ENCODE results near the gene MYRF. TPM values are rescaled to one million over a fixed set of nuclear protein-coding genes. Genes with fewer than 3 reads are reported as not detected.

MYRF gene
- total RNA-seq, 1 donor from 2014 or later: 0.99 TPM

DNA sequence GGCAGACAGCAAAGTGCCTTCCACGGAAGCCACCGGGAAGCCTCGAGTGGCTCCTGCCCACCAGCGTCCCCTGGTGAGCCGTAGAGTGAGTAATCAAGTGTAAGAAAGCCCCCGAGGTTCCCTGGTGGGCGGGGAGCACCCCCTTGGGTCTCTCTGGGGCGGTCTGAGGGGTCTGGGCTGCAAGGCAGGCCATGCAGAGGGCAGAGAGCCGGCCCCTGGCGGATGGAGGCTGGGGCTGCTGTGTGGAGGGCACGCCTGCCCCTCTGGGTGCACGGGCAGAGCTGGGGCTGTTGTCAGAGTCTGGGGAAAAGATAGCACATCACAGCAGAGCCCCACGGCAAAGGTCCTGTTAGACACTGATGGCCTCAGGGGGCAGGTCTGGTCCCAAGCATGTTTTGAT is 25.7 kb upstream of the MYRF start:
- intact Hi-C loops (cut with micrococcal nuclease): no loop called here
- no peak overlapping the region for H3K4me3 Mint-ChIP-seq

DNA sequence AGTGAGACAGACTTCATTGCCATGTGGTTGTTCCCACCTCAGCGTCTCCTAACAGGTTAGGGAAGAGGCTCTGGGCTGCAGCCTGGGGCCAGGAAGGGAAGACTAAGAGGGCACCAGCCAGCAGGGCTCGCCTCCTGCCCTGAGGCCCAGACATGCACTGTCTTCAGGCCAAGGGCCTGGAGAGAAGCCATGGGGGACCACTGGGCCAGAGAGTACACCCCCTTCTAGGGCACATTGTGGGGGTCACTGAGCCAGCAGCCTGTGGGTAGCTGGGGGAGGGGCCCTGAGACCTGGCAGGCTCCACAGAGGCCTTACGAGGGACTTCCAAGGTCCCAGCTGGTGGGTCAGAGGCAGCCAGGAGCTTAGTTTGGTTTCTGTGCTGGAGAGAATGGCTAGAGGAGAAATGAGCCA is 25.0 kb upstream of the MYRF start:
- DNase-seq (ENCODE audit: low spot score): no peak
- H3K4me1 Mint-ChIP-seq (ENCODE audit: low read depth): no peaks in the 10 kb centered on the region
- H3K36me3 Mint-ChIP-seq (ENCODE audit: low read depth): no peaks in the 10 kb centered on the region
- H3K4me3 Mint-ChIP-seq: no peak overlapping the region
- H3K27ac Mint-ChIP-seq: no peak overlapping the region
- intact Hi-C loops (cut with micrococcal nuclease): no loop called here
- peaks cover 3% of the 10 kb centered on the region for H3K27me3 Mint-ChIP-seq (ENCODE audit: insufficient read depth)
- H3K9me3 Mint-ChIP-seq: no peaks in the 10 kb centered on the region

More for the DNA sequence above, 25.7 kb upstream of the MYRF start:
- Mint-ChIP-seq H3K27me3 (ENCODE audit: insufficient read depth) (peaks cover 2% of the 10 kb centered on the region), H3K4me1 (ENCODE audit: low read depth) (no peaks in the 10 kb centered on the region), H3K36me3 (ENCODE audit: low read depth) (no peaks in the 10 kb centered on the region), H3K9me3 (no peaks in the 10 kb centered on the region), H3K27ac (no peak overlapping the region)
- no peak for DNase-seq (ENCODE audit: low spot score)

DNA sequence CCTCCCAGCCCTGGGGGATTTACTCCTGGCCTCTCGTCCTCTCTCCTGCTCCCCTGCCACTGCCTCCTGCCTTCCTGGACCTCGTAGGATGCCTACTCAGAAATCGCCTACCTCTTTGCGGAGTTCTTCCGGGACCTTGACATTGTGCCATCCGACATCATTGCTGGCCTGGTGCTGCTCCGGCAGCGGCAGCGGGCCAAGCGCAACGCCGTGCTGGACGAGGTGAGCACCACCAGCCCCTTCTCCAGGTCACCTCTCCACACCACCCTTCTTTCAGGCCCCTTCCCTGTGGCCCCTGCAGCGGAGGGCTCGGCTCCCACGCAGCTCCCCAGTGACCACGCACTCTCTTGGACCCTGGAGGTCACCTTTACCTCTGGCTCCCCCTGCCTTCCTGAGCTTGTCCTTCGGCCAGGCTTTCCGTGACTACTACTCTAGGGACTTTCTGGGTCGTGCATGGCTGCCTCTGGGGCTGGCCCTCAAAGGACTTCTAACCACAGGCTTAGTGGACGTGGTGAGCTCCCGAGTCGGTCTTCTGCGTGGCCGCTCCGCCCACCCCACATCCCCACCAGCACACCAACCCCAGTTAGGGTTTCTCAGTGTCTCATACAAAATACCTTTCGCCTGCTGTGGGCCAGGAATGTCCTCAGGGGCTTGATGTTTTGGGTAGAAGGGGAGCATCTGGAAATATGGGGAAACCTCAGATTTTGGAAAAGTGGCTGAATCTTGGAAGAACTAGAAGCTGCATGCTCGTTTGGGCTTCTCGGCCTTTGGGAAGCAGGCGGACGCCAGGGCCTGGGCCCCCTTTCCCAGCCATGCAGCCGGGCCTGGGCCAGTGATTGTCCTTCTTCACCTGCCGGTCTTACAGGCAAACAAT is 24.1 kb upstream of the MYRF start:
- no peak overlapping the region for H3K4me3 Mint-ChIP-seq
- H3K36me3 Mint-ChIP-seq (ENCODE audit: low read depth): no peaks in the 10 kb centered on the region
- H3K4me1 Mint-ChIP-seq (ENCODE audit: low read depth): peaks cover 2% of the 10 kb centered on the region
- no peak overlapping the region for H3K27ac Mint-ChIP-seq
- H3K27me3 Mint-ChIP-seq (ENCODE audit: insufficient read depth): peaks cover 3% of the 10 kb centered on the region
- H3K9me3 Mint-ChIP-seq: no peaks in the 10 kb centered on the region
- intact Hi-C loops (cut with micrococcal nuclease): no loop called here
- no peak for DNase-seq (ENCODE audit: low spot score)

DNA sequence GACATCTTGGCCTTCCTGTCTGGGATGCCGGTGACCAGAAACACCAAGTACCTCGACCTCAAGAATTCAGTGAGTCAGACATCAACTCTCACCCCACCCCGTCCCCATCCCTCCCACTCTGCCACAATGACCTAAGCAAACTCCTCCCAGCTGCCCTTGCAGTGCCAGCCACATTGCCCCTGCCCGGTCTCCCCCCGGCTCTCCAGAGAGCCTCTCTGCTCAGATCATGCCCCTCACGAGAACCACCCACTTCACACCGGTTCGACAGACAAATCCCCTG is 23.6 kb upstream of the MYRF start:
- Mint-ChIP-seq H3K9me3 (no peaks in the 10 kb centered on the region), H3K36me3 (ENCODE audit: low read depth) (no peaks in the 10 kb centered on the region), H3K27ac (no peak overlapping the region), H3K4me3 (no peak overlapping the region), H3K27me3 (ENCODE audit: insufficient read depth) (peaks cover 3% of the 10 kb centered on the region), H3K4me1 (ENCODE audit: low read depth) (peaks cover 4% of the 10 kb centered on the region)
- no peak for DNase-seq (ENCODE audit: low spot score)
- intact Hi-C loops (cut with micrococcal nuclease): no loop called here

DNA sequence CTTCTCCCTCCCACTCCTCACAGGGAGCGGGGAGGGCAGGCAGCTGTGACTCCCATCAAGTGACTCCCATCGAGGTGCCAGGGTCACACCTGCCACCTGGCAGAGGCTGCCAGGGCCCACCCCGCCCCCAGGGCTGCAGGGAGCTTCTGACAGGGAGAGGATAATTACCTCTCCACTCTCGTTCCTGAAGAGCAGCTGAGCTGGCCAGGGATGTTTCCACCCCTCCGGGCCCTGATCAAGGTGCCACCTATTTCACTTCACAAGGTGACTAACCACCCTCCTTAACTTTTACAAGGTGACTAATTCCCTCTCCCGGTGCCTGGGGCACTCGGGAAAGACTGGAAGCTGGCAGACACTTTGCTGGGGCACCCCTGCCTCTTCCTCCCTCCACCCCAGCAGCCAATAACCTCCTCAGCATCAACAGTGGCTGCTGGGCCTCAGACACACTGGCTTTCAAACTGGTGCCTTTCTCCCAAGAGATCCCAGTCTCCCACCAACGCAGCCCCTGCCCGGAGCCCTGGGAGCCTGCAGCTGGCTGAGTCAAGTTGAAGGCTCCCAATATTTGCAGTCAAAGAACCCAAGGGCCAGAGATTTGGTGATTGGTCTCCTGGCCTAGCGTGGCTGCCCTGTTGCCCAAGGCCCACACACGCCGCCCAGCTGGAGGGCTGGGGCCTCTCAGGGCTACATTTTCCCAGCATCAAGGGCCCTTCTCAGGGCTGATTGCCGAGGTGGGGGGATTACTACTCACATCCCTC is 22.0 kb upstream of the MYRF start:
- H3K4me3 Mint-ChIP-seq: no peak overlapping the region
- intact Hi-C loops (cut with micrococcal nuclease): no loop called here
- DNase-seq (ENCODE audit: low spot score): no peak
- H3K4me1 Mint-ChIP-seq (ENCODE audit: low read depth): peaks cover 4% of the 10 kb centered on the region
- H3K27ac Mint-ChIP-seq: no peak overlapping the region
- no peaks in the 10 kb centered on the region for H3K36me3 Mint-ChIP-seq (ENCODE audit: low read depth)
- no peaks in the 10 kb centered on the region for H3K9me3 Mint-ChIP-seq
- H3K27me3 Mint-ChIP-seq (ENCODE audit: insufficient read depth): peaks cover 3% of the 10 kb centered on the region

DNA sequence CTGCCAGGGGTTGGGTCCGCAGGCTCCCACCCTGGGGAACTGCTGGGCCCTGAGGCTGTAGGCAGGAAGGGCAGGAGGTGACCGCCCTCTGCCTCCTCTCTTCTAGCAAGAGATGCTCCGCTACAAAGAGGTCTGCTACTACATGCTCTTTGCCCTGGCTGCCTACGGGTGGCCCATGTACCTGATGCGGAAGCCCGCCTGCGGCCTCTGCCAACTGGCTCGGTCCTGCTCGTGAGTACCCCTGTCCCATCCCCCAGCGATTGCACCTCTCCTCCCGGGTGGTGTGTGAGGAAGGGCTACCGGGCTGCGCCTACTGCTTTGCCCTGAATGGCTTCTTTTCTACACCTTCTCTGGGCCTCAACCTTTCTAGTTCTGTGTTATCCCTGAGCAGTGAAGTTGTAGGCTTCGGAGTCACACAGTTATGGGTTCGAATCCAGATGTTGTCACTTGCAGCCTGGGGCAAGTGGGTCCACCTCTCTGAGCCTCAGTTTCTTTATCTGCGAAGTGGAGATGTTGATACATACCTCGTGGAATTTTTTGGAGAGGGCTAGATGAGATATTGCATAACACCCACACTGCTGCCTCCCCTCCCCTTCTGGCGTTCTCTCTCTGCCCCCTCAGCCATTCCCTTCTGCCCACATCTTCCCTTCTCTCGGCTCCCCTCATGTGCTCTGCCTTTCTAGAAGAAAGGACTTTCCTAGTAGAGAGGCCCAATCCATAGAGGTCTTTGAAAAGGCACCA is 21.1 kb upstream of the MYRF start:
- no peak overlapping the region for H3K4me3 Mint-ChIP-seq
- intact Hi-C loops (cut with micrococcal nuclease): no loop called here

DNA sequence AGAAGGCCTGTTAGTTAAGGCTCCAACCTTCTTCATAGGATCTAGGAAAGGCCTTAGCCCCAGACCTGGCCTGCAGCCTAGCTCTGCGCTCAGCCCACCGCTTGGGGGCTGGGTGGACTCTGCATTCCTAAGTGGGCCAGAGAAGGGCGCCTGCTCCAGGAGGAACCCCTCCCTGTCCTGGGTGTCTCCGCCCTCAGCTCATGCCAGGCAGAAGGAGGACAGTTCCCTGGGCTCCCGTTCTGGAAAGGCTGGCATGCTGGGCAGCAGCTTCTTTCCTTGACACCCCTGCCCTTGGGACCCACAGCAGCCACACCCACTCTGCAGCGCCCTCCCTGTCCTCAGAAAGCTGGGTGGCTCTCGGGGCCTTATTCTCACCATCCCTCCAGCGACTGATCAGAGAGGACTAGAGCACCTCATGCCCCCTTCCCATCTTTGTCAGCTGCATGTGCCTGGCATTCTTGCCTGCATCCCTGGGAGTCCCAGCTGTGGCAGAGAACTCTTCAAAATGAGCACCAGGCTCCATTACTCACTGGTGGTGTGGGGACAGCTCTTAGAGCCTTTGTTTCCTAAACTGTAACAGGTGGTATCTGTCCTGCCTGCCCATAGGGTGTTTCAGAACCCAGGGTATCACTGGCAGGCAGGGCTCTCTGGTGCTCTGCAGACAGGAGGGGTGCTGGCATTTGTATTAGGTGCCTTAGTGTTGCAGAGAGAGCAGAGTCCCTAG is 20.3 kb upstream of the MYRF start:
- peaks cover 4% of the 10 kb centered on the region for H3K4me1 Mint-ChIP-seq (ENCODE audit: low read depth)
- H3K27ac Mint-ChIP-seq: no peak overlapping the region
- intact Hi-C loops (cut with micrococcal nuclease): no loop called here
- H3K4me3 Mint-ChIP-seq: no peak overlapping the region
- DNase-seq (ENCODE audit: low spot score): no peak
- no peaks in the 10 kb centered on the region for H3K9me3 Mint-ChIP-seq
- H3K36me3 Mint-ChIP-seq (ENCODE audit: low read depth): no peaks in the 10 kb centered on the region
- H3K27me3 Mint-ChIP-seq (ENCODE audit: insufficient read depth): peaks cover 3% of the 10 kb centered on the region

More for the DNA sequence above, 21.1 kb upstream of the MYRF start:
- no peak for DNase-seq (ENCODE audit: low spot score)
- Mint-ChIP-seq H3K27ac (no peak overlapping the region), H3K4me1 (ENCODE audit: low read depth) (peaks cover 4% of the 10 kb centered on the region), H3K9me3 (no peaks in the 10 kb centered on the region), H3K27me3 (ENCODE audit: insufficient read depth) (peaks cover 3% of the 10 kb centered on the region), H3K36me3 (ENCODE audit: low read depth) (no peaks in the 10 kb centered on the region)

DNA sequence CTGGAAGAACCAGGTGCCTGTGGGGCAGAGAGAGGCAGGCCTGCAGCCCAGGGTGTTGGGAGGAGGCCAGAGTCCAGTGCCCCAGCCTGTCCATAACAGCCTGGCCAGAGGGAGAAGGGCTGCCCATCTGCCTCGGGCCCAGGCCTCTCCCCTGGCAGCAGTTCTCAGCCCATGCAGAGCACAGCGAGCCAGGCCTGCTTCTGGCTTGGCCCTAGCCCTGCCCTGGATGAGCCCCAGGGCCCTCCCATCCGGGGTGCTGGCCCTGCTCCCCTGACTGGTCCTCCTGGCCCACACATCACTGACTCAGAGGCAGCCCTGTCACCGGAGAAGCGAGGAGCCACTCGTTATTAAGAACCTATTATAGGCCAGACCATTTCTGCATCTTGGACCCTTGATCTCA is 19.7 kb upstream of the MYRF start:
- DNase-seq (ENCODE audit: low spot score): no peak
- Mint-ChIP-seq H3K4me3 (no peak overlapping the region), H3K36me3 (ENCODE audit: low read depth) (no peaks in the 10 kb centered on the region), H3K27ac (no peak overlapping the region), H3K9me3 (no peaks in the 10 kb centered on the region), H3K27me3 (ENCODE audit: insufficient read depth) (peaks cover 3% of the 10 kb centered on the region), H3K4me1 (ENCODE audit: low read depth) (peaks cover 4% of the 10 kb centered on the region)
- intact Hi-C loops (cut with micrococcal nuclease): loop anchor here (1.0 kb wide), 3 partner anchors 36 to 52 kb away; partner anchors contain the start of gene DAGLA

DNA sequence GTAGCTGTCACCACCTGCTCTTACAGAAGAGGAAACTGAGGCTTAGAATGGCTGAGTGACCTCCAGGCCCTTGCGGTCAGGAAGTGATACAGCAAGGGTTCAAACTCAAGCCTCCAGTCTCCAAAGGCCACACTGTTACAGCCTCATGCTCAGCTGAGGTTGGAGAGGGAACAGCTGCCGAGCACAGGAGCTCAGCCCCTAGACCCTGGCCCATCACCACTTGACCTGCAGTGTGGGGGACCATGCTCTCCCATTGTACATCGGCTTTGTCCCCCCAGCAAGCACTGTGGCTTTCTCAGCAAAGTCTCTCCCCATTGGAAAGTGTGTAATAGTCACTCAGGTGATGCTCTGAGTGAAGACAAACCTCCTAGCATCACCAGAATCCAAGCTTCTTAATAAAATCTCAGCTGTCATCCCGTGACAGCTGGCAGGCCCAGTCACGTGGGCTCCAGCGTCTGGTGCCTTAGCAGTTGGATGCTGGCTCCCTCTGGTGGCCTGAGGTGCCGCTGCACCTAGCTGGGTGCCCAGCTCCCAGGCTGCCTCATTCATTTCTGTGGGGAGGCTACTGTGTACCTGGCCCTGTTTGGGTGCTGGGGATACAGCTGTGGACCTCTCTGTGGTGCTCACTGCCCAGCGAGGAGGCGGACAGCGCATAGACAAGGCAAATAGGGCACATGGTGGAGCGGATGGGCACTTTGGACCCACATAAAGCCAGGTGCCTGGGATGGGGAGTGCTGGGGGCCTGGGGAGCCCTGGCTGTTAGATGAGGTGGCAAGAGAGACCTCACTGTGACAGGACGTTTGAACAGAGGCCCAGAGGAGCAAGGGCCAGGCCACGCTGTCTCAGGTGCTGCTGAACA is 19.1 kb upstream of the MYRF start:
- no peak overlapping the region for H3K4me3 Mint-ChIP-seq
- intact Hi-C loops (cut with micrococcal nuclease): loop anchor here (1.0 kb wide), 3 partner anchors 37 to 53 kb away; partner anchors contain the start of gene DAGLA
- no peaks in the 10 kb centered on the region for H3K36me3 Mint-ChIP-seq (ENCODE audit: low read depth)
- H3K27me3 Mint-ChIP-seq (ENCODE audit: insufficient read depth): peaks cover 3% of the 10 kb centered on the region
- H3K4me1 Mint-ChIP-seq (ENCODE audit: low read depth): peaks cover 4% of the 10 kb centered on the region
- H3K27ac Mint-ChIP-seq: no peak overlapping the region
- no peaks in the 10 kb centered on the region for H3K9me3 Mint-ChIP-seq
- DNase-seq (ENCODE audit: low spot score): peak; percentile 73

DNA sequence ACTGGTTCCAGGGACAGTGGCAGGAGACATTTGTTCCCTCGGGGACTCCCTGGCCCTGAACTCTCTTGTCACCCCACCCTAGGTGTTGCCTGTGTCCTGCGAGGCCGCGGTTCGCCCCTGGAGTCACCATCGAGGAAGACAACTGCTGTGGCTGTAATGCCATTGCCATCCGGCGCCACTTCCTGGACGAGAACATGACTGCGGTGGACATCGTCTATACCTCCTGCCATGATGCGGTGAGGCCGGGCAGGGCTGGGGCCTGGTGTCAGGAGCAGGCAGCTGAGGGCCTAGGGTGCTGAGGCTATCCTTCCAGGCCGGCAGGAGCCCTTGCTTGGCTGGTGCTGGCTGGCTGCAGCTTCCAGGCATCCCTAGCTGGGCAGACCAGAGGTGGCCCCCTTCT is 17.7 kb upstream of the MYRF start:
- no peak for DNase-seq (ENCODE audit: low spot score)
- H3K36me3 Mint-ChIP-seq (ENCODE audit: low read depth): no peaks in the 10 kb centered on the region
- H3K27me3 Mint-ChIP-seq (ENCODE audit: insufficient read depth): peaks cover 3% of the 10 kb centered on the region
- H3K4me1 Mint-ChIP-seq (ENCODE audit: low read depth): peaks cover 4% of the 10 kb centered on the region
- H3K9me3 Mint-ChIP-seq: no peaks in the 10 kb centered on the region
- H3K4me3 Mint-ChIP-seq: no peak overlapping the region
- intact Hi-C loops (cut with micrococcal nuclease): no loop called here
- no peak overlapping the region for H3K27ac Mint-ChIP-seq

DNA sequence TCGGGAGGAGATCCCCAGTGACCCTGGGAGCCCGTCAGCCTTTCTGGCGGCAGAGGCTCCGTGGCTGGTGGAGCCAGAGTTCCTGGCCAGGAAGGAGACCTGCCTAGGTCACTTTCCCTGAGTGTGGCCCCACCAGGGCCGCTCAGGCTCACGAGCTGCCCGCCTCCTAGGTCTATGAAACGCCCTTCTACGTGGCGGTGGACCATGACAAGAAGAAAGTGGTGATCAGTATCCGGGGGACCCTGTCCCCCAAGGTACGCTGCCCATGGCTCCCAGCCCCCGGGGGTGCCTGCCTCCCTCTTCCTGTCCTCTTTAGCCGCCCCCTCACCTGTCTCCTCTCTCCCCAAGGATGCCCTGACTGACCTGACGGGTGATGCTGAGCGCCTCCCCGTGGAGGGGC is 17.0 kb upstream of the MYRF start:
- Mint-ChIP-seq H3K4me1 (ENCODE audit: low read depth) (peaks cover 4% of the 10 kb centered on the region), H3K4me3 (no peak overlapping the region), H3K9me3 (no peaks in the 10 kb centered on the region), H3K36me3 (ENCODE audit: low read depth) (no peaks in the 10 kb centered on the region), H3K27ac (no peak overlapping the region), H3K27me3 (ENCODE audit: insufficient read depth) (peaks cover 3% of the 10 kb centered on the region)
- no peak for DNase-seq (ENCODE audit: low spot score)
- intact Hi-C loops (cut with micrococcal nuclease): no loop called here

DNA sequence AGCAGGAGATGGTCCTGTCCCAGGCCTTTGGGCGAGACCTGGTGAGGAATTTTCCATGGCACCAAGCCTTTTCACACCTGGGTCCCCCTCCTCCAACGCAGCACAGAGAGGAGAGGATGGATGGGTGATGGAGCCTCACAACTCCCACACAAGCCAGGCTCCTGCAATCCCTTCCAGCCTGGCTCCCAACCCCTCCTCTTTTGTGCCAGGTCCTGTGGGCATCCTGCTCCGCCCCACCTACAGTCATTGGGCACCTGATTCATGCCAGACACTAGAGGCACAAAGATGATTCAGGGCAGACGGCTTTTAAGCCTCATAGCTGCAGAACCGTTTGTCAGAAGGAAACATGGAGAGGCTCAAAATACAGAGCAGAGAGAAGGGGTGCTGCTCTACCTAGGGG is 16.1 kb upstream of the MYRF start:
- no peak for DNase-seq (ENCODE audit: low spot score)
- Mint-ChIP-seq H3K36me3 (ENCODE audit: low read depth) (no peaks in the 10 kb centered on the region), H3K9me3 (no peaks in the 10 kb centered on the region), H3K4me1 (ENCODE audit: low read depth) (peaks cover 4% of the 10 kb centered on the region), H3K4me3 (no peak overlapping the region), H3K27ac (no peak overlapping the region), H3K27me3 (ENCODE audit: insufficient read depth) (peaks cover 3% of the 10 kb centered on the region)
- intact Hi-C loops (cut with micrococcal nuclease): no loop called here
